DND-41 (cell line): ENCODE data around the gene CENPVL3.

Experiments used
- CTCF ChIP-seq: IDR thresholded peaks from 2 replicates; pipeline ENCODE4 v1.5.1; 2012; ENCODE audit warnings: borderline replicate concordance, low read length, moderate library complexity, mild to moderate bottlenecking; ENCODE audit not compliant: poor library complexity, severe bottlenecking; ENCODE audit errors: extremely low read depth
- EZH2 ChIP-seq: IDR thresholded peaks from 3 replicates; pipeline ENCODE4 v1.6.1; 2012; ENCODE audit warnings: borderline replicate concordance, low read depth, mild to moderate bottlenecking, moderate library complexity, low read length, inconsistent platforms; ENCODE audit not compliant: severe bottlenecking

- TF ChIP-seq CTCF (no peak), EZH2 (no peak)
These were observed 49.2 kb downstream of the CENPVL3 start for GRCh38 chrX:51569561-51569960.
